ENCODE results near the gene HDHD5.

HDHD5 gene

DNA sequence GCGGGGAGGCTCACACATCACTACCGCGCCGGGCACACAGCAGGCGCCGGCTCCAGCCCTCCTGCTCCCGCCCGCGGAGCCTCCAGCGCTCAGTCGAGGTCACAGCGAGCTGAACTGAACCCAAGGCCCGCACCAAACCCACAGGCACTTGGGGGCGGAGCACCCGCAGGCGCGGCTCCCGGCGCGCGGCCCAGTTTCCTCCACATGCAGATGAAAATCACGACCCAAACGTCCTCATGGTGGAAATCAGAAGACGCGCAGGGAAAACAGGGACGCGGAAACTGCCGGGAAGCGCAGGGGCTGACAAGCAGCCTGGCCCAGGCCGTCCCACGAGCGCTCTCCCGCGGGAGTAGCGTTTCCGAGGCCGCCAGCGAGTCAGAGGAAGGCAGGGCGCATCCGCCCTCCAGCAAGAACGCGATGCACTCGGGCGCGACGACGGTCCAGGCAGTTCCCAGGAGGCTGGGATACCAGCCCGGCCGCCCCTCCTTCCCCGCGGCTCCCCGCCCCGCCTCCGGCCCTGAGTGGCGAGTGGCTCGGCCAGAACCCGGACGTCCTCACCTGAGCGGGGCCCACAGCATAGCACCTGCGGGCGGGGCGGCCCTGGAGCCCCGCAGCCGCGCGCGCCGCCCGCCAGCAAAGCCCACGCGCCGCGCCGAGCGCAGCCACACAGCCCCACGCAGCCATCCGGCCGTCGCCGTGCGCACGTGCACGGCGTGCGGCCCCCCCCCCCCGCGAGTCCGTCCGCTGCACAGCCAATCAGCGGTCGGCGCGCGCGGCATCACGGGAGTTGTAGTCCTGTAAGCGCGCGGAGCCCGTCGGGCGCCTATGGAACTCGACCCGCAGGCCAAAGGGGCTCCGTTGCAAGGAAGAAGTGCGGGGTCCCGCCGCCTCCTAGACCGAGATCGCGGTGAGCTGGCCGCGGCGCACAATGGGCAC is at the start of gene HDHD5:
Gene HDHD5 (minus strand): TSS at position 710 of the 936 bp plus-strand sequence. CDS start 26 bp downstream, at position 684.
- Histone ChIP-seq H3K27me3 (ENCODE audit: insufficient read depth, low read depth) (no peaks in the 10 kb centered on the region), H2AFZ (ENCODE audit: low read depth) (peak within 1 kb of the TSS; percentile 92), H3K4me1 (ENCODE audit: low read depth, poor library complexity, severe bottlenecking) (peaks cover 22% of the 10 kb centered on the region), H3K27ac (peak within 1 kb of the TSS; percentile 78), H3K36me3 (ENCODE audit: insufficient read depth) (no peaks in the 10 kb centered on the region), H3K9ac (peak within 1 kb of the TSS; percentile 87), H3K4me2 (peak within 1 kb of the TSS; percentile 73), H3K4me3 (IDR thresholded peaks at IDR 0.05; ENCODE audit: insufficient read depth, low read depth, low read length) (no peak within 1 kb of the TSS), H4K20me1 (ENCODE audit: insufficient read depth) (no peaks in the 10 kb centered on the region), H3K79me2 (ENCODE audit: insufficient read depth, low read depth) (peaks cover 34% of the 10 kb centered on the region)
- TF ChIP-seq, protein P1, sequence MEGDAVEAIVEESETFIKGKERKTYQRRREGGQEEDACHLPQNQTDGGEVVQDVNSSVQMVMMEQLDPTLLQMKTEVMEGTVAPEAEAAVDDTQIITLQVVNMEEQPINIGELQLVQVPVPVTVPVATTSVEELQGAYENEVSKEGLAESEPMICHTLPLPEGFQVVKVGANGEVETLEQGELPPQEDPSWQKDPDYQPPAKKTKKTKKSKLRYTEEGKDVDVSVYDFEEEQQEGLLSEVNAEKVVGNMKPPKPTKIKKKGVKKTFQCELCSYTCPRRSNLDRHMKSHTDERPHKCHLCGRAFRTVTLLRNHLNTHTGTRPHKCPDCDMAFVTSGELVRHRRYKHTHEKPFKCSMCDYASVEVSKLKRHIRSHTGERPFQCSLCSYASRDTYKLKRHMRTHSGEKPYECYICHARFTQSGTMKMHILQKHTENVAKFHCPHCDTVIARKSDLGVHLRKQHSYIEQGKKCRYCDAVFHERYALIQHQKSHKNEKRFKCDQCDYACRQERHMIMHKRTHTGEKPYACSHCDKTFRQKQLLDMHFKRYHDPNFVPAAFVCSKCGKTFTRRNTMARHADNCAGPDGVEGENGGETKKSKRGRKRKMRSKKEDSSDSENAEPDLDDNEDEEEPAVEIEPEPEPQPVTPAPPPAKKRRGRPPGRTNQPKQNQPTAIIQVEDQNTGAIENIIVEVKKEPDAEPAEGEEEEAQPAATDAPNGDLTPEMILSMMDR (conservative IDR thresholded peaks at IDR 0.05; ENCODE audit: low read depth, low read length), result no peak

DNA sequence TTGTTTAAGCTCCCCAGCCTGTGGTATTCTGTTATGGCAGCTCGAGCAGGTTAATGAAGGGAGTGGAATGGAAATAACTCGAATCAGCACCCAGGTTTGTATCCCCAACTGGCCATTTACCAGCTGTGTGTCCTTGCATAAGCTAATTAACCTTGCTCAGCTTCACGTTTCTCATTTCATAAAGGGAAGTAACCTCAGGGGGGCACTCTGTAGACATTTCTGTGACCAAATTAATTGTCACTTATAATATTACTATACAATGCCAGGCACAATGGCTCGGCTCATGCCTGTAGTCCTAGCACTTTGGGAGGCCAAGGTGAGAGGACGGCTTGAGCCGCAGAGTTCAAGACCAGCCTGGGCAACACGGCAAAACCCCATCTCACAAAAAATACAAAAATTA is 46.4 kb upstream of the HDHD5 start:
- no peaks in the 10 kb centered on the region for H4K20me1 ChIP-seq (ENCODE audit: insufficient read depth)
- no peak overlapping the region for H3K9ac ChIP-seq

DNA sequence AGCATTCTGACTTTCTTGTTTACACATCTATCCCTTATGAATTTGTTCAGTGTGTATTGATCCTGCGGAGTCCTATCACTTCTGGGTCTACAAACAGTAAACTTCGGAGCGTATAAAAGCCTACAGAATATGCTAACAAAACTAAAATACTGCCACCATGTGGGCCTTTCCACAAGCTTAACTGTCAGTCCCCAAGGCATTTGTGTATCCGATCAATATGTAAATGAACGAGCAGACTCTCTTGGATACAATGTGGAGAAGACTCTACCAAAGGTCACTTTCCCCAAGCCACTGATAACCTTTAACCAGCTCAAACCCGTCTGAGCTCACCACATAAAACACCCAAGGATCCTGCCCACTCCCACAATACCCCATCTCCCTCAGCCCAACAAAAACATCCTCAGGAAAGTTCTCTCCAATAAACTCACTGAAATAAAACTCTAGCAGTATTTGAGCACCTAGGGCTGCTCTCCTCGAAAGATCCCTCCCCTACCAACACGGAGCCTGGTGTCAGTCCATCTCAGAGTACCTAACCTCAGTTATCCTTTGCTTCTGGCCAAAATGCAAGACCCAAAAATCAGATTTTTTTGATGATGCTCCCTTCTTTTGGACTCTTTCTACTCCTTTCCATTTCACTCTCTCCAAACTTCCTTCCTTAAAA is 42.3 kb upstream of the HDHD5 start:
- H3K27ac ChIP-seq, result no peak overlapping the region
- no peaks in the 10 kb centered on the region for H3K36me3 ChIP-seq (ENCODE audit: insufficient read depth)
- peaks cover 11% of the 10 kb centered on the region for H3K4me1 ChIP-seq (ENCODE audit: low read depth, poor library complexity, severe bottlenecking)
- H2AFZ ChIP-seq (ENCODE audit: low read depth), result no peak overlapping the region
- H3K9ac ChIP-seq, result no peak overlapping the region
- no peaks in the 10 kb centered on the region for H3K79me2 ChIP-seq (ENCODE audit: insufficient read depth, low read depth)
- no peaks in the 10 kb centered on the region for H4K20me1 ChIP-seq (ENCODE audit: insufficient read depth)
- TF ChIP-seq, protein P1 (conservative IDR thresholded peaks at IDR 0.05; ENCODE audit: low read depth, low read length), result no peak
- no peak overlapping the region for H3K4me2 ChIP-seq
- H3K27me3 ChIP-seq (ENCODE audit: insufficient read depth, low read depth), result no peaks in the 10 kb centered on the region
- H3K4me3 ChIP-seq (IDR thresholded peaks at IDR 0.05; ENCODE audit: insufficient read depth, low read depth, low read length), result no peak overlapping the region

More for the DNA sequence above, 46.4 kb upstream of the HDHD5 start:
- TF ChIP-seq, protein P1 (conservative IDR thresholded peaks at IDR 0.05; ENCODE audit: low read depth, low read length), result peak; percentile 30; the same call in 1 of the 2 replicates
- no peaks in the 10 kb centered on the region for H3K36me3 ChIP-seq (ENCODE audit: insufficient read depth)
- no peak overlapping the region for H3K4me3 ChIP-seq (IDR thresholded peaks at IDR 0.05; ENCODE audit: insufficient read depth, low read depth, low read length)
- H3K27ac ChIP-seq, result no peak overlapping the region; the same call in 1 of the 2 replicates
- H3K4me2 ChIP-seq, result no peak overlapping the region
- no peaks in the 10 kb centered on the region for H3K27me3 ChIP-seq (ENCODE audit: insufficient read depth, low read depth)
- 0 out of 2 replicates have a peak overlapping the region, but pooled peaks have one; percentile 21 for H2AFZ ChIP-seq (ENCODE audit: low read depth)
- no peaks in the 10 kb centered on the region for H3K79me2 ChIP-seq (ENCODE audit: insufficient read depth, low read depth)
- peaks cover 12% of the 10 kb centered on the region for H3K4me1 ChIP-seq (ENCODE audit: low read depth, poor library complexity, severe bottlenecking)

DNA sequence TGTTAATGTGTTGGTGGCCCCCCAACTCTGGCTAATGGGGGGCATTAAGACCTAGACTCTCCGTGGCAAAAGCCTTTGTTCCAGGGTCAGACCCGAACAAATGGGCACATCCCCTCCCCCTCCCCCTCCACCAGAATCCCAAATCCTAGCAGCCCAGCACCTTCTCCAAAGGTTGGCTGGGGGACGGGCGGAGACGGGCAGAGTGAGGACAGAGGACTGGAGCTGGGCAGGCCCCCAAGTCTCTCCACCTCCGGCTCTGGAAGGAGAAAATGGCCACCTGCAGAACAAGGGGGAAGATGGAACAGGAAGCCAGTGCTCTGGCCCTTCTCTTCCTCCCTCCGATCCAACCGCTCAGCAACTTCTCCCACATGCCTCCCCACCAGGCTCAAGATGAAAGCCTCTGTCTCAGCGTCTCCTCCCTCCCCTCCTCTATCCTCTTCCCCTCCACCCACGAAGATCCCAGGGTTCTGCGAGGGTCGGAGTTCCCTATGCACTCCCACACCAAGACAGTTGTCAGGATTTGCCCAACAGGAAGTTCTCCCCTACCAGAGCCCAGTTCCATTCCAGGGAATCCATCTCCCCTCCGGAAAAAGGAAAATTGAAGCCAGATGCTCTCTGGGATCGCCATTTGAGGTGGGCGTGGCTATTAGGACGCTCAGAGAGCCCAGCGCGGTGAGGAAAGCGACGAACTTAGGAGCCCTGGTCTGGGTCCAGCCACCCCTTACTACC is 40.1 kb upstream of the HDHD5 start:
- TF ChIP-seq, protein P1 (conservative IDR thresholded peaks at IDR 0.05; ENCODE audit: low read depth, low read length), result no peak
- Histone ChIP-seq H3K4me3 (IDR thresholded peaks at IDR 0.05; ENCODE audit: insufficient read depth, low read depth, low read length) (no peak overlapping the region), H3K79me2 (ENCODE audit: insufficient read depth, low read depth) (no peaks in the 10 kb centered on the region), H3K27ac (no peak overlapping the region), H3K36me3 (ENCODE audit: insufficient read depth) (no peaks in the 10 kb centered on the region), H2AFZ (ENCODE audit: low read depth) (no peak overlapping the region), H3K4me1 (ENCODE audit: low read depth, poor library complexity, severe bottlenecking) (no peaks in the 10 kb centered on the region), H4K20me1 (ENCODE audit: insufficient read depth) (no peaks in the 10 kb centered on the region), H3K4me2 (no peak overlapping the region), H3K9ac (no peak overlapping the region), H3K27me3 (ENCODE audit: insufficient read depth, low read depth) (no peaks in the 10 kb centered on the region)

All from KMS-11 (cell line).